Neuron (in vitro differentiated cells): Measurements from ENCODE around the gene OLFM3.

Experiments
- H2AFZ ChIP-seq: one replicate; pipeline ENCODE4 v1.6.1; 2013; ENCODE audit warnings: low read depth, mild to moderate bottlenecking, inconsistent platforms, low read length, moderate library complexity
- H3K27me3 ChIP-seq: one replicate; pipeline ENCODE4 v1.6.1; 2013; ENCODE audit warnings: low read length; ENCODE audit not compliant: insufficient read depth
- H3K36me3 ChIP-seq: one replicate; pipeline ENCODE4 v1.6.1; 2013; ENCODE audit warnings: low read length; ENCODE audit not compliant: insufficient read depth
- H3K4me1 ChIP-seq: one replicate; pipeline ENCODE4 v1.6.1; 2013; ENCODE audit warnings: low read length; ENCODE audit not compliant: insufficient read depth
- H3K4me3 ChIP-seq: 2 replicates; pipeline ENCODE4 v1.5.1; 2013; ENCODE audit warnings: mild to moderate bottlenecking, low read length, moderate library complexity
- H3K9me3 ChIP-seq: one replicate; pipeline ENCODE4 v1.6.1; 2013; ENCODE audit warnings: low read length

The OLFM3 gene

GRCh38 chr1:101873672-101874071 lies 123.1 kb downstream of the OLFM3 start:
- H3K4me1 ChIP-seq = no peaks in the 10 kb centered on the region
- H3K4me3 ChIP-seq = no peak overlapping the region
- no peaks in the 10 kb centered on the region for H3K9me3 ChIP-seq
- no peaks in the 10 kb centered on the region for H3K36me3 ChIP-seq
- no peak overlapping the region for H2AFZ ChIP-seq
- H3K27me3 ChIP-seq = no peaks in the 10 kb centered on the region

- H3K9me3 ChIP-seq = no peaks in the 10 kb centered on the region
- no peak overlapping the region for H2AFZ ChIP-seq
- no peak overlapping the region for H3K4me3 ChIP-seq
- peaks cover 8% of the 10 kb centered on the region for H3K4me1 ChIP-seq
- H3K27me3 ChIP-seq = no peaks in the 10 kb centered on the region
- H3K36me3 ChIP-seq = no peaks in the 10 kb centered on the region
Observed at GRCh38 chr1:101859941-101860340, 136.8 kb downstream of the OLFM3 start.

- Histone ChIP-seq H3K4me3 (no peak overlapping the region), H3K9me3 (no peaks in the 10 kb centered on the region), H3K36me3 (no peaks in the 10 kb centered on the region), H3K27me3 (no peaks in the 10 kb centered on the region), H3K4me1 (no peaks in the 10 kb centered on the region), H2AFZ (no peak overlapping the region)
Observed at GRCh38 chr1:101854271-101854670, 142.5 kb downstream of the OLFM3 start.

GRCh38 chr1:101852936-101853335 lies 143.8 kb downstream of the OLFM3 start:
- no peaks in the 10 kb centered on the region for H3K9me3 ChIP-seq
- no peaks in the 10 kb centered on the region for H3K27me3 ChIP-seq
- no peak overlapping the region for H2AFZ ChIP-seq
- H3K4me1 ChIP-seq = no peaks in the 10 kb centered on the region
- H3K4me3 ChIP-seq = no peak overlapping the region
- H3K36me3 ChIP-seq = no peaks in the 10 kb centered on the region

- Histone ChIP-seq H3K4me1 (no peaks in the 10 kb centered on the region), H3K4me3 (no peak overlapping the region), H3K9me3 (no peaks in the 10 kb centered on the region), H2AFZ (no peak overlapping the region), H3K27me3 (no peaks in the 10 kb centered on the region), H3K36me3 (no peaks in the 10 kb centered on the region)
Observed at GRCh38 chr1:101849356-101849755, 147.4 kb downstream of the OLFM3 start.

- Histone ChIP-seq H3K4me3 (no peak overlapping the region), H3K4me1 (no peaks in the 10 kb centered on the region), H2AFZ (no peak overlapping the region), H3K36me3 (no peaks in the 10 kb centered on the region), H3K27me3 (no peaks in the 10 kb centered on the region), H3K9me3 (no peaks in the 10 kb centered on the region)
Observed at GRCh38 chr1:101847626-101848025, 149.1 kb downstream of the OLFM3 start.

GRCh38 chr1:101846820-101847219 lies 149.9 kb downstream of the OLFM3 start:
- Histone ChIP-seq H3K4me3 (no peak overlapping the region), H3K36me3 (no peaks in the 10 kb centered on the region), H3K9me3 (no peaks in the 10 kb centered on the region), H3K4me1 (no peaks in the 10 kb centered on the region), H3K27me3 (no peaks in the 10 kb centered on the region), H2AFZ (no peak overlapping the region)

- H3K4me3 ChIP-seq = no peak overlapping the region
- H3K36me3 ChIP-seq = no peaks in the 10 kb centered on the region
- no peaks in the 10 kb centered on the region for H3K9me3 ChIP-seq
- H2AFZ ChIP-seq = no peak overlapping the region
- no peaks in the 10 kb centered on the region for H3K4me1 ChIP-seq
- H3K27me3 ChIP-seq = no peaks in the 10 kb centered on the region
Observed at GRCh38 chr1:101843160-101843559, 153.6 kb downstream of the OLFM3 start.

GRCh38 chr1:101841824-101842223 lies 154.9 kb downstream of the OLFM3 start:
- H3K9me3 ChIP-seq = no peaks in the 10 kb centered on the region
- H3K27me3 ChIP-seq = no peaks in the 10 kb centered on the region
- no peaks in the 10 kb centered on the region for H3K36me3 ChIP-seq
- no peaks in the 10 kb centered on the region for H3K4me1 ChIP-seq
- no peak overlapping the region for H3K4me3 ChIP-seq
- no peak overlapping the region for H2AFZ ChIP-seq

- Histone ChIP-seq H3K36me3 (no peaks in the 10 kb centered on the region), H3K4me1 (no peaks in the 10 kb centered on the region), H3K27me3 (no peaks in the 10 kb centered on the region), H2AFZ (no peak overlapping the region), H3K9me3 (no peaks in the 10 kb centered on the region), H3K4me3 (no peak overlapping the region)
Observed at GRCh38 chr1:101835988-101836387, 160.7 kb downstream of the OLFM3 start.

- H3K4me3 ChIP-seq = no peak overlapping the region
- no peaks in the 10 kb centered on the region for H3K36me3 ChIP-seq
- H3K27me3 ChIP-seq = no peaks in the 10 kb centered on the region
- no peak overlapping the region for H2AFZ ChIP-seq
- H3K9me3 ChIP-seq = no peaks in the 10 kb centered on the region
- H3K4me1 ChIP-seq = no peaks in the 10 kb centered on the region
Observed at GRCh38 chr1:101833312-101833711, 163.4 kb downstream of the OLFM3 start.

- Histone ChIP-seq H3K27me3 (no peaks in the 10 kb centered on the region), H2AFZ (no peak overlapping the region), H3K4me1 (no peaks in the 10 kb centered on the region), H3K4me3 (no peak overlapping the region), H3K36me3 (no peaks in the 10 kb centered on the region), H3K9me3 (no peaks in the 10 kb centered on the region)
Observed at GRCh38 chr1:101826416-101826815, 170.3 kb downstream of the OLFM3 start.

- H3K4me3 ChIP-seq = no peak overlapping the region
- H3K9me3 ChIP-seq = no peaks in the 10 kb centered on the region
- H3K36me3 ChIP-seq = no peaks in the 10 kb centered on the region
- no peaks in the 10 kb centered on the region for H3K27me3 ChIP-seq
- H2AFZ ChIP-seq = no peak overlapping the region
- H3K4me1 ChIP-seq = no peaks in the 10 kb centered on the region
Observed at GRCh38 chr1:101820071-101820470, 176.7 kb downstream of the OLFM3 start.

GRCh38 chr1:101816262-101816661 lies 180.5 kb downstream of the OLFM3 start:
- Histone ChIP-seq H3K4me1 (no peaks in the 10 kb centered on the region), H3K9me3 (no peaks in the 10 kb centered on the region), H2AFZ (no peak overlapping the region), H3K27me3 (no peaks in the 10 kb centered on the region), H3K36me3 (no peaks in the 10 kb centered on the region), H3K4me3 (no peak overlapping the region)
